Stimulated activated CD8-positive, alpha-beta memory T cell treated with anti-CD3 and anti-CD28 coated beads, Interleukin-7, amount 100 ng/mL, for 1 hour (primary cell): ENCODE data around the gene KLHDC9.
A peak's percentile ranks its signal among the peaks of the same experiment; 100 is the strongest.

Experiments
- DNase-seq, 2 donors: peaks; one replicate each; pipeline ENCODE4 v3.0.0-alpha.2; 2020; ENCODE audit warnings: low read depth in 2 of 2

The KLHDC9 gene

DNA sequence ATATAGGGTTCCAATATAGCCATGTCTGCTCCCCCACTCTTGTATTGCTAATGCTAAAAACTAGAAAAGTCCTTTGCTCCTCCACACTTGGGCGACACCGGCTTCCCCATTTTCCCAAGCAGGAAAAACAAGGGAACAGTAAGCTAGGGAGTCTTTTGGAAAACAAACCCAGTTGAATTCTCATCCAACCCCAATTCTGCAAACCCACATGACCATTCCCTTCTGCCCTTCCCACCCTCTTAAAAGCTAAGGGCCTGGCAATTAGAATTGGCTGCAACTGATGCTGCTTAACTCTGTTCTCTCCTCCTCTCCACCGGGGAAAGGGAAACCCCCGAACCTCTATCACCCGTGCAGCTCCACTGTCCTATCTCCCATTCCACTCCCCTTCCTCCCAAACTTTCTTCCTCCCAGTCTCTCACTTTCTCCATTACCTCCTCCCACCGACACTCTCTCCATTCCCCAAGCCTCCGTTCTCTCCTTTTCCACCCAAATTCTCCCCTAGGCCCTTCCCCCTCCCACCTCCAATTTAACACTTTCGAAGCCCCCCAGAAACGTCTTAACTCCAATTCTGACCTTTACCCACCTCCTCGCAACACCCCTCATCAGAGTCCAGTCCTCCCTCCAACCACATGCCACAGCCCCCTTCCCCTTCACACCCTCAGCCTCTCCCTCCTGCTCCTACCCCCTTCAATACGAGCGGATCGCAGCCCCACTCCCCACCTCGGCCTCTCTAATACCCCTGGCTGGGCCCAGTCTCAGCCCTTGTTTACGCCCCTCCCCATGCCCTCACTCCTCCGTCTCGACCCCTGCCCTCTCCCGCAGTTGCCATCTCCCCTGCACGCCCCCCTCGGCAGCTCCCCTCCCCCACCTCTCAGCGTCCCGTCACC, 33.6 kb downstream of the KLHDC9 start:
- no peak for DNase-seq

DNA sequence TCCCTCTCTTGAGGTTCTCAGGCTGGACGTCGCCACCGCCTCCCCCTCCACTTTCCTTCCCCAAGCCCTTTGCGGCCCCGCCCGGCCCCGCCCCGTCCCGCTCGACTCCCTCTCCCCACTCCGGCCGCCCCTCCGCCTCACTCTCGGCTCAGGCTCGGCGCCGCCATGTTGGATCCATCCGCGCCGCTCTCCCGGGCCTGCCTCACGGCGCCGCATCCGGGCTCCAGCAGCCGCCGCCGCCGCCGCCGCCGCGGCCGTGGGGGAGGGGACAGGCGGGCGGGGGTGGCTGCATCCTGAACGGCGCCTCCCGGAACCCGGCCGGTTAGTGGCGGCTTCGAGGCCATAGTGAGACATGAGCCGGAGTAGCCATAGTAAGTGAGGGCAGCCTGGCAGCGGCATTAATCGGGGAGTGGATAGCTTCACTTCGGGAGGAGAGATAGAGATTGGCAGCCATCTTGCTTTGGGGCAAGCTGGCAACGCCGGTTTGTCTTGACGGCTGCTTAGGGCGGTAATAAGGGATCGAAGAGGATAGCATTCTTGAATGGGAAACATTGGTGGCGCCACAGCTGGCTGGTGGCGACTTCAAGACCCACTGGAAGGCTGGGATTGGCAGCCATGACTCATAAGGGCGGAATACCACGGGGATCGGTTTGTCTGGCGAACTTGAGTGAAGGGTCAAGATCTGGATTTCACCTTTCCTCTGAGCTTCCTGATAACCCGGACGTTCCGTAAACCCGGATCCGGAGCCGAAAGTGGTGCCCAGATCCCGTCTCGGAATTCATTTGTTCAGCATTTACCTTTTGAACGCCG, 34.5 kb downstream of the KLHDC9 start, which contains the start of gene DEDD:
Gene DEDD (minus strand): TSS at position 258 of the 810 bp plus-strand sequence. CDS start 8,205 bp downstream, outside the sequence.
- DNase-seq = peak; percentile 70 to 74

DNA sequence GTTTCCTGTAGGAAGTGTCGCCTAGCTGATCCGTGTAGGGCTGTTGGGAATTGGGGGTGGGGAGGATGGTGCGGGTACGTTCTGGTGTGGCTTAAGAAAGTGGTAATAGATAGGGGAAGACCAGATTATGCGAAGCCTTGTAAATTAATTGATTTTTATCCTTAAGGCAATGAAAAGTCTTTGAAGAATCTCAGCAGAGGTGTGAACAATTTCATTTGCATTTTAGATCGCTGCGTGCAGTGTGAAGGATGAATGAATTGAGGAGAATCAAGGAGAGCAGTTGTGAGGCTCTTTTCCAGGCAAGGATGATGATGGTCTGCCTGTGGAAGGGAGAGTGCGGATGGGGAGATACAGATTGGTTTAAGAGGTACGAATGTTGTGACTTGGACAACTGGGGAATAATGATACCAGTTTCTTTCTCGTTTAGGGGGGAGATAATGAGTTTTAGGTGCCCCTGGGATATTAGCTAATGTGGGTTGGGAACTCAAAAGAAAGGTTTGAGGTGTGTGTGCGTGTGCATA, 35.1 kb downstream of the KLHDC9 start:
- no peak for DNase-seq

DNA sequence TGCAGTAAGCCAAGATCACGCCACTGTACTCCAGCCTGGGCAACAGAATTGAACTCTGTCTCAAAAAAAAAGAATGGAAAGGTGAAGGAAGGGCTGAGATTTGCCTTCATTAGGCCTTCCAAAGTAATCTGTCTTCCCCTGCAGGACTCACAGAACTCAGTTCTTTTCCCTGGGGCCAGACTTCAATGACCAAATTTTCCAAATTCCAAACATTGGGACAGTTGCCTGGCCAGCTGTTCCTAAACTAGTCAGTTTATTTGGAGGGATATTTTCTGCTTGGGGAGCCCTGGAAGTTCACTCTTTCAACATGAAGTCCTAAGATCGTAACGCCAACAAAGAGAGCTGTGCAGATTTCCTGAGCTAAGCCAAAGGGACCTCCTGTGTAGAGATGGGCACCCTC, 39.7 kb downstream of the KLHDC9 start:
- DNase-seq = no peak

DNA sequence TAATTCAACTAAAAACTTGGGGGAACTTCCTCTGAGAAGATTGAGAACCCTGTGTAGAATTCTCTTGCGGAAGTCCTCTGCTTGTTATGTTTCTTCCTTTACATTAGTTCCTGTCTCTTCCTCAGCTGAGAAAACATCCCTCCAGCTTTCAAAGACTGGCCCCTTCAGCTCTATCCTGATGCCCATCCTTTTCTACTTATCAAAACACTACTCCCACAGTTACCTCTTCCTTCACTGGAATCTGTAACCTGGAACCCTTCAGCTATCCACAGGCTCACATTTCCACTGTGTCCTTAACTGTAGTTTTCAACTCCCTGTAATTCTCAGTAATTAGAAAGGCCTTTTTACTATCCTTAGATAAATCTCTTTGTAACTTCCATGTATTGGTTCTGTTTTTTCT, 40.3 kb downstream of the KLHDC9 start:
- no peak for DNase-seq

DNA sequence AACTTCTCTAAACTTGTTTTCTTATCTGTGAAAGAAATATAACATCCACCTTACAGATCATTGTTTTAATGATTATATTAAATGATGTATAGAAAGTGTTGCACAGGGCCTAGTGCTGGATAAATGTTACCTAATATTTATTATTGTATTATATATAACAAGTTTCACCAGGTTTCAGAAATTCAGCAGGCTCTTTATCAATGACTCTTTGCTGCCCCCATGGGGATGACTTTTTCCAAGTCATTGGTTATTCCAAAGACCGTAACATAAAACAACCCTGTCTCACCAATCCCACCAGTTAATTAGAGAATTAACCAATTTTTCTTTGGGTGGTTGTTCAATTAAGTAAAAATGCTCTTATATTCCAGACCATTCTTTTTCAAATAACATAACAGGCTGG, 41.6 kb downstream of the KLHDC9 start:
- DNase-seq = no peak

DNA sequence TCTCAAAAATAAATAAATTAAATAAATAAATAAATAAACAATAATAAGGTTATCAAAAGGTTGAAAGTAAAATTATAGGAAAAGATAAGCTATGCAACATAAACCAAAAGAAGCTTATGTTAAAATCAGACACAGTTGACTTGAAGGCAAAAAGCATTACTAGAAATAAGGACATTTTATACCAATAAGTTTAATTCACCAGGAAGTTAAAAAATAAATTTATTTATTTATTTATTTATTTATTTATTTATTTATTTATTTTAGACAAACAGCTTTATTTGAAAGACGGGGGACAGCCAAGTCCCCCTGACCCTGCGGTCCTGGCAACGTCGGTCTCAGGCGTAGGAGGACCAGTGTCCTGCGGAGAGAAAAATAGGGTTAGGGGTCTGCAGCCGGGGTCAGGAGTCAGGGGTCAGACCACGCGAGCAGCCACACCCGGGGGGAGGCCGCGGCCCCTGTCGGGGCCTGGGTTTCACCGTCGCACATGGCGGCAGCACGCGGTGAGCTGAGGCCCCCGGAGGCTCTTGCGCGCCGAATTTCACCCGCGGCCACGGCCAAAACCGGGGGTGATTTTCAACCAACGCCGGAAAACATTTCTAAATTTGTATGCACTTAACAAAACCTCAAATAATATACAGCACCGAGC, 42.7 kb downstream of the KLHDC9 start:
- no peak for DNase-seq

DNA sequence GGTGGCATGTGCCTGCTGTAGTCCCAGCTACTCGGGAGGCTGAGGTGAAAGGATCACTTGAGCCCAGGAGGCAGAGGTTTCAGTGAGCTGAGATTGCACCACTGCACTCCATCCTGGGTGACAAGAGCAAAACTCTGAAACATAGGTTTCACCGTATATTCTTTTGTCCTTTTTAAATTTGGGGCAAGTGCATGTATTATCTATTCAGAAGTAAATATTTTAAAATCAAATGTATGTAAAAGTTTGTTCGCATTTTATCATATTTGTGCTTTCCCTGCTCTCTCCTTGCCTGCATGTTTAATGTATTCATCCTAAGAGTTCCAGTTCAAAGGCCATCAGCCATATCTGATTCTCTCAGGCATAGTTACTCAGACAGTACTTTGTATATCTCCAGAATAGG, 47.7 kb downstream of the KLHDC9 start:
- no peak for DNase-seq
